Measurements from ENCODE around the gene MCOLN3. TPM values are rescaled to one million over a fixed set of nuclear protein-coding genes. Genes with fewer than 3 reads are reported as not detected.

MCOLN3 gene
- total RNA-seq, 2 donors from 2014 or later = 0.98 to 1.1 TPM

- no peaks in the 10 kb centered on the region for H3K27me3 ChIP-seq
- TF ChIP-seq CTCF (IDR thresholded peaks at IDR 0.05) = no peak
- intact Hi-C loops (cut with DNase I) = loop anchor here (10.0 kb wide), 1 partner anchor 144 kb away; no protein-coding TSS in a partner anchor
- DNase-seq = no peak
- H3K4me3 ChIP-seq = no peak overlapping the region
- no peaks in the 10 kb centered on the region for H3K4me1 ChIP-seq
- no peaks in the 10 kb centered on the region for H3K36me3 ChIP-seq
- H3K27ac ChIP-seq = no peak overlapping the region
- H3K9ac ChIP-seq (ENCODE audit: low read depth in 2 of 2, low read length in 2 of 2) = no peak overlapping the region
- no peaks in the 10 kb centered on the region for H3K9me3 ChIP-seq
Observed at GRCh38 chr1:85088408-85088784, 40.1 kb upstream of the MCOLN3 start.

- no peaks in the 10 kb centered on the region for H3K36me3 ChIP-seq
- no peaks in the 10 kb centered on the region for H3K9me3 ChIP-seq
- no peak overlapping the region for H3K27ac ChIP-seq
- no peak overlapping the region for H3K9ac ChIP-seq (ENCODE audit: low read depth in 2 of 2, low read length in 2 of 2)
- TF ChIP-seq CTCF (IDR thresholded peaks at IDR 0.05) = no peak
- H3K4me1 ChIP-seq = no peaks in the 10 kb centered on the region
- no peak overlapping the region for H3K4me3 ChIP-seq
- intact Hi-C loops (cut with DNase I) = loop anchor here (10.0 kb wide), 1 partner anchor 143 kb away; no protein-coding TSS in a partner anchor
- DNase-seq = no peak
- no peaks in the 10 kb centered on the region for H3K27me3 ChIP-seq
Observed at GRCh38 chr1:85087659-85088407, 39.5 kb upstream of the MCOLN3 start.

- intact Hi-C loops (cut with DNase I) = loop anchor here (10.0 kb wide), 1 partner anchor 141 kb away; no protein-coding TSS in a partner anchor
- no peak for DNase-seq
- Histone ChIP-seq H3K9me3 (no peaks in the 10 kb centered on the region), H3K4me1 (no peaks in the 10 kb centered on the region), H3K36me3 (no peaks in the 10 kb centered on the region), H3K4me3 (no peak overlapping the region), H3K27me3 (no peaks in the 10 kb centered on the region), H3K9ac (ENCODE audit: low read depth in 2 of 2, low read length in 2 of 2) (no peak overlapping the region), H3K27ac (no peak overlapping the region)
- TF ChIP-seq CTCF (IDR thresholded peaks at IDR 0.05) = no peak
Observed at GRCh38 chr1:85085417-85085816, 37.1 kb upstream of the MCOLN3 start.

GRCh38 chr1:85078903-85079302, 30.6 kb upstream of the MCOLN3 start:
- no peak for DNase-seq
- intact Hi-C loops (cut with DNase I) = no loop called here
- no peak overlapping the region for H3K9ac ChIP-seq (ENCODE audit: low read depth in 2 of 2, low read length in 2 of 2)
- no peak overlapping the region for H3K27ac ChIP-seq
- TF ChIP-seq CTCF (IDR thresholded peaks at IDR 0.05) = no peak
- no peak overlapping the region for H3K4me3 ChIP-seq
- H3K27me3 ChIP-seq = no peaks in the 10 kb centered on the region
- H3K9me3 ChIP-seq = no peaks in the 10 kb centered on the region
- no peaks in the 10 kb centered on the region for H3K4me1 ChIP-seq
- no peaks in the 10 kb centered on the region for H3K36me3 ChIP-seq

GRCh38 chr1:85074365-85074964, 26.2 kb upstream of the MCOLN3 start:
- intact Hi-C loops (cut with DNase I) = no loop called here
- Histone ChIP-seq H3K27me3 (no peaks in the 10 kb centered on the region), H3K4me1 (no peaks in the 10 kb centered on the region), H3K27ac (no peak overlapping the region), H3K4me3 (no peak overlapping the region), H3K36me3 (no peaks in the 10 kb centered on the region), H3K9ac (ENCODE audit: low read depth in 2 of 2, low read length in 2 of 2) (no peak overlapping the region), H3K9me3 (no peaks in the 10 kb centered on the region)
- DNase-seq = no peak
- TF ChIP-seq CTCF (IDR thresholded peaks at IDR 0.05) = no peak
